Naive thymus-derived CD4-positive, alpha-beta T cell (primary cell): Measurements from ENCODE around the gene C1orf198. TPM values are rescaled to one million over a fixed set of nuclear protein-coding genes. Genes with fewer than 3 reads are reported as not detected.

Experiments
- ATAC-seq: fragments of 150-1000 bp; cut with Tn5 transposase; 2 replicates; pipeline ENCODE4 v1.10.0; 2021; ENCODE audit warnings: mild to moderate bottlenecking, moderate library complexity
- CTCF ChIA-PET: fragments of 350-600 bp; sonication (Branson Sonifier 250); formaldehyde crosslinking; loops from one replicate; lab custom pipeline; 2021; ENCODE audit warnings: antibody characterized with exemption; lab: Charles Lee
- POLR2A ChIA-PET: fragments of 350-600 bp; sonication (Branson Sonifier 250); formaldehyde crosslinking; loops from one replicate; lab custom pipeline; 2021; ENCODE audit warnings: antibody characterized with exemption, inconsistent platforms; lab: Charles Lee
- DNase-seq, 9 donors: peaks; one replicate each; pipeline versions ENCODE4 v3.0.0 to v3.0.0-alpha.2; 2020 to 2022; ENCODE audit warnings: mixed read lengths in 1 of 9
- H3K27ac ChIP-seq: one replicate; pipeline ENCODE4 v1.7.0; 2013; ENCODE audit warnings: mild to moderate bottlenecking, low read depth, low read length, moderate library complexity
- H3K27me3 ChIP-seq, 2 donors: one replicate each; pipeline ENCODE4 v1.7.0; 2013; ENCODE audit warnings: low read length in 2 of 2, mild to moderate bottlenecking in 2 of 2, moderate library complexity in 2 of 2; ENCODE audit not compliant: control insufficient read depth in 2 of 2, insufficient read depth in 2 of 2
- H3K36me3 ChIP-seq, 3 experiments: 1 replicate in 2 of 3; 2 replicates in 1 of 3; pipeline ENCODE4 v1.7.0; 2013; ENCODE audit warnings: low read length in 3 of 3, mild to moderate bottlenecking in 3 of 3, moderate library complexity in 1 of 3; ENCODE audit not compliant: insufficient read depth in 3 of 3, control insufficient read depth in 2 of 3
- H3K4me1 ChIP-seq, 2 donors: one replicate each; pipeline ENCODE4 v1.7.0; 2013; ENCODE audit warnings: low read length in 2 of 2, mild to moderate bottlenecking in 2 of 2, moderate library complexity in 1 of 2; ENCODE audit not compliant: control insufficient read depth in 2 of 2, insufficient read depth in 2 of 2
- H3K4me3 ChIP-seq: 2 replicates; pipeline ENCODE4 v1.7.0; 2013; ENCODE audit warnings: mild to moderate bottlenecking, low read length
- H3K9me3 ChIP-seq, 3 experiments: 1 replicate in 2 of 3; 2 replicates in 1 of 3; pipeline ENCODE4 v1.7.0; 2013; ENCODE audit warnings: low read length in 3 of 3; ENCODE audit not compliant: control insufficient read depth in 2 of 3
- H3K27ac Mint-ChIP-seq, 9 donors: one replicate each; pipeline ENCODE4 v1.8.0; 2020 to 2022; ENCODE audit warnings: mixed read lengths in 9 of 9, mild to moderate bottlenecking in 8 of 9, moderate library complexity in 5 of 9, inconsistent platforms in 2 of 9
- H3K27me3 Mint-ChIP-seq, 5 donors: one replicate each; pipeline ENCODE4 v1.8.0; 2021 to 2022; ENCODE audit warnings: mixed read lengths in 5 of 5, mild to moderate bottlenecking in 1 of 5
- H3K36me3 Mint-ChIP-seq, 5 donors: one replicate each; pipeline ENCODE4 v1.8.0; 2020 to 2022; ENCODE audit warnings: mixed read lengths in 5 of 5, mild to moderate bottlenecking in 3 of 5, inconsistent platforms in 1 of 5
- H3K4me1 Mint-ChIP-seq, 7 donors: one replicate each; pipeline ENCODE4 v1.8.0; 2020 to 2022; ENCODE audit warnings: mixed read lengths in 7 of 7, mild to moderate bottlenecking in 3 of 7, inconsistent platforms in 1 of 7
- H3K4me3 Mint-ChIP-seq, 10 donors: one replicate each; pipeline ENCODE4 v1.8.0; 2020 to 2022; ENCODE audit warnings: mild to moderate bottlenecking in 10 of 10, mixed read lengths in 10 of 10, moderate library complexity in 6 of 10, inconsistent platforms in 2 of 10
- H3K9me3 Mint-ChIP-seq, 11 donors: one replicate each; pipeline ENCODE4 v1.8.0; 2020 to 2022; ENCODE audit warnings: mixed read lengths in 11 of 11, mild to moderate bottlenecking in 4 of 11, inconsistent platforms in 1 of 11, moderate library complexity in 1 of 11
- intact Hi-C, 2 donors: fragments of 100-400 bp; cut with micrococcal nuclease; formaldehyde crosslinking; loops; one replicate each; pipeline ENCODE4 v1.15.1; 2023
- polyA plus RNA-seq, 2 donors: library from polyadenylated mRNA; unstranded; fragments of 300-500 nt; fragmentation: Illumina TruSeq; gene quantifications; one replicate each; pipeline ENCODE4 v1.2.3, GENCODE V29; 2021
- total RNA-seq, 6 experiments: library from RNA in 5 of 6; stranded (reverse) in 5 of 6; gene quantifications; 1 replicate in 5 of 6; 2 replicates in 1 of 6; pipeline ENCODE4 v1.2.3 and lab custom pipeline; 2021 to 2026

Gene C1orf198
- total and polyA plus RNA-seq, 7 experiments from 2014 or later = 2.9 to 8.1 (median 4.4) TPM

DNA sequence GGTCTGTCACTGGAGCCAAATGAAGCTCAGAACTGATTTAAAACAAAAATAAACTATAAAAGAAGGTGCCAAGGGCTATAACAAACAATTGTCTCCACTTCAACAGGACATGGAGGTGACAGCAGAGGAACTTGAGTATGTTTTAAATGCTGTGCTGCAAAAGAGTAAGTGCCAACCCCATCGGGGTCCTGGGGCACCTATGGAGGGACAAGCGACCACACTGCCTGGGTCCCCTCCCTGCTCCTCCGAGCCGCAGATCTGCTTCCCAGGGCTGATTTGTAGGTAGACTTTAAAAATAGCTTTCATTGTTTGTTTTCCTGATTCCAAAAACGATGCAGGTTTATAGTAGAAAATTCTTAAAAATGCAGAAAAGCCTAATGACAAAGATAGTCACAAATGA is 78.3 kb downstream of the C1orf198 start:
- H3K4me1 ChIP-seq = no peaks in the 10 kb centered on the region
- no peaks in the 10 kb centered on the region for H3K9me3 Mint-ChIP-seq
- intact Hi-C loops = no loop called here
- H3K4me3 ChIP-seq = no peak overlapping the region
- peaks cover 7 to 22% (median 18%) of the 10 kb centered on the region in 5 donors for H3K27me3 Mint-ChIP-seq
- ATAC-seq (no peak), DNase-seq (no peak)
- ChIA-PET CTCF (no interaction called here), POLR2A (no interaction called here)
- no peaks in the 10 kb centered on the region for H3K9me3 ChIP-seq
- H3K4me1 Mint-ChIP-seq = no peaks in the 10 kb centered on the region
- no peak overlapping the region for H3K27ac ChIP-seq
- H3K36me3 Mint-ChIP-seq = no peaks in the 10 kb centered on the region
- no peaks in the 10 kb centered on the region for H3K36me3 ChIP-seq
- no peak overlapping the region for H3K4me3 Mint-ChIP-seq
- H3K27ac Mint-ChIP-seq = no peak overlapping the region
- H3K27me3 ChIP-seq = no peaks in the 10 kb centered on the region

DNA sequence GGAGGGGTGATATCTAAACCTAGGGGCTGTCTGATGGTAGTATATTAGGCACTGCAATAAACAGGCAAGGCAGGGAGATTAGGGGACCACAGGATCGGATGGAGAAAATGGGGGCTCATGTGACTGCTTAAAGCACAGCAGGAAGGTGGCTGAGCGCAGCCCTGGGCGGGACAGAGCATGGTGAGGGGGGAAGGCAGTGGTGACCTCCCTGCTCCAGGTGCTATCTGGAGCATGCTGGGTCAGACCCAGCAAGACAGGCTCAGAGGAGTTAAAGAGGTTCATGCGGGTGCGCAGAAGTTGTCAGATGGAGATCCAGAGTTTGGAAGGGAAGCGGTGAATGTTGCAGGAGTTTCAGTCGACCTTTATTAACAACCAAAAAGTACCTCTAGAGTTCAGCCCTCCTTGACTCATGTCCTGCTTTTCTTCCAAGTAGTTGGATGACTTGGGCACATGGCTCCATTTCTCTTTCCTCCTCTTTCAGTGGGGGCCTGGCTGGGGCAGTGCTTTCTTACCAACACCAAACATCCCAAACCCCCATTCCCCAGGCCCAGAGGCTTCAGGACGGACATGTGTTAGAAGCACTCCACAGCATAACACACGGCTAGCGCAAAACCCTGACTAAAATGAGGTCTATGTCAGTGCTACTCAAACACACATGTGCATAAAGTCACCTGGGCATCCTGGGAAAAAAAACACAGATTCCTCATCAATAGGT is 79.6 kb downstream of the C1orf198 start:
- peaks cover 7 to 22% (median 14%) of the 10 kb centered on the region in 5 donors for H3K27me3 Mint-ChIP-seq
- Histone ChIP-seq H3K4me1 (no peaks in the 10 kb centered on the region), H3K27ac (no peak overlapping the region), H3K4me3 (no peak overlapping the region), H3K36me3 (no peaks in the 10 kb centered on the region), H3K9me3 (no peaks in the 10 kb centered on the region), H3K27me3 (no peaks in the 10 kb centered on the region)
- H3K36me3 Mint-ChIP-seq = no peaks in the 10 kb centered on the region
- no peaks in the 10 kb centered on the region for H3K4me1 Mint-ChIP-seq
- DNase-seq = no peak
- H3K27ac Mint-ChIP-seq = no peak overlapping the region
- H3K4me3 Mint-ChIP-seq = no peak overlapping the region
- ChIA-PET POLR2A (no interaction called here), CTCF (no interaction called here)
- no peak for ATAC-seq
- H3K9me3 Mint-ChIP-seq = peaks cover 0 to 3% (median 0%) of the 10 kb centered on the region in 11 donors
- intact Hi-C loops = no loop called here

DNA sequence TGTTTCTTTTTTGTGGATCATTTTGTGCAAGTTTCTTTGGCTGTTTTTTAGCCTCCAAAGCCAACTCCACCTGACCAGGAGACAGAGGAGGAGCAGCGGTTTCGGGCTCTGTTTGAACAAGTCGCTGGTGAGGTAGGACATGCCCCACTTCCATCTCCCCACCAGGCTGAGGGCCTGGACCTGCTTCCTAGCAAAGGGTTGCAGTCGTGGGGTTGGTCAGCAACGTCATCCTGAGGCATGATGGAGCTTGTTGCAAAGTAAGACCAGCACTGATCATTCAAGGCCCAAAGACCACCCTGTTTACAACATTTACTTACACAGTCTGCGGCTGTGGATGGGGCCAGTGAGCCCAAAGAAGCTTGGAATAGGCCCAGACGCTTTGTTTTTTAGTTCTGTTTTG is 80.8 kb downstream of the C1orf198 start:
- H3K27me3 Mint-ChIP-seq = peaks cover 7 to 12% (median 10%) of the 10 kb centered on the region in 5 donors
- H3K27ac Mint-ChIP-seq = no peak overlapping the region
- POLR2A ChIA-PET = no interaction called here
- no peaks in the 10 kb centered on the region for H3K36me3 Mint-ChIP-seq
- Histone ChIP-seq H3K27ac (no peak overlapping the region), H3K36me3 (no peaks in the 10 kb centered on the region), H3K9me3 (no peaks in the 10 kb centered on the region), H3K4me1 (no peaks in the 10 kb centered on the region), H3K4me3 (no peak overlapping the region), H3K27me3 (no peaks in the 10 kb centered on the region)
- peaks cover 0 to 7% (median 0%) of the 10 kb centered on the region in 11 donors for H3K9me3 Mint-ChIP-seq
- intact Hi-C loops = no loop called here
- CTCF ChIA-PET = no interaction called here
- H3K4me1 Mint-ChIP-seq = no peaks in the 10 kb centered on the region
- DNase-seq (no peak), ATAC-seq (no peak)
- H3K4me3 Mint-ChIP-seq = no peak overlapping the region

Other genes starting within 250 kb of the C1orf198 start
- 10 to 100 TPM; 21.6 to 47.5 (median 34.7) TPM for gene COG2, start 226.0 kb downstream of the C1orf198 start, total RNA-seq
- 10 to 100 TPM; 35.3 to 42.6 TPM for gene COG2, start 226.0 kb downstream of the C1orf198 start, polyA plus RNA-seq
- gene AGT, start 154.4 kb downstream of the C1orf198 start, total RNA-seq = not detected
- not detected for gene AGT, start 154.4 kb downstream of the C1orf198 start, polyA plus RNA-seq
- not detected for gene CAPN9, start 121.1 kb downstream of the C1orf198 start, total RNA-seq
- gene CAPN9, start 121.1 kb downstream of the C1orf198 start, polyA plus RNA-seq = under 1 TPM in 1 of 2 donors, not detected in 1; 0.12 TPM
- gene TTC13, start 110.3 kb upstream of the C1orf198 start, total RNA-seq = 10 to 100 TPM; 31.8 to 54.6 (median 45.1) TPM
- gene TTC13, start 110.3 kb upstream of the C1orf198 start, polyA plus RNA-seq = 10 to 100 TPM in 1 of 2 donors, 1 to 10 TPM in 1; 9.9 to 10.8 TPM
- gene ARV1, start 110.6 kb upstream of the C1orf198 start, total RNA-seq = 10 to 100 TPM in 3 of 5 experiments, 1 to 10 TPM in 2; 5.6 to 15.2 (median 11.5) TPM
- 10 to 100 TPM; 32.6 to 35.8 TPM for gene ARV1, start 110.6 kb upstream of the C1orf198 start, polyA plus RNA-seq
- 1 to 10 TPM; 4.5 to 9.0 (median 6.9) TPM for gene FAM89A, start 171.7 kb upstream of the C1orf198 start, total RNA-seq
- 10 to 100 TPM in 1 of 2 donors, 1 to 10 TPM in 1; 9.0 to 12.0 TPM for gene FAM89A, start 171.7 kb upstream of the C1orf198 start, polyA plus RNA-seq